HepG2 (cell line): Measurements from ENCODE around the gene CACHD1. TPM values are rescaled to one million over a fixed set of nuclear protein-coding genes. Genes with fewer than 3 reads are reported as not detected.

Experiments used
- CENPX ChIP-seq: sonication (generic); formaldehyde crosslinking; IDR thresholded peaks from 2 replicates; pipeline ENCODE4 v1.9.0; 2021; ENCODE audit warnings: mild to moderate bottlenecking, missing genetic modification reagents, moderate library complexity
- FOSL1 ChIP-seq: sonication (generic); formaldehyde crosslinking; IDR thresholded peaks from 2 replicates; pipeline ENCODE4 v1.9.0; 2021; ENCODE audit warnings: missing genetic modification reagents, borderline replicate concordance
- MAFG ChIP-seq: sonication (generic); formaldehyde crosslinking; IDR thresholded peaks from 2 replicates; pipeline ENCODE4 v1.5.1; 2020; ENCODE audit warnings: mild to moderate bottlenecking, missing genetic modification reagents
- MXD4 ChIP-seq: IDR thresholded peaks from 2 replicates; pipeline ENCODE4 v1.6.1; 2016; ENCODE audit warnings: mild to moderate bottlenecking, missing biosample characterization, missing genetic modification reagents
- MXI1 ChIP-seq: IDR thresholded peaks from 3 replicates; pipeline ENCODE4 v1.6.1; 2012; ENCODE audit warnings: low read depth, low read length, inconsistent platforms, borderline replicate concordance
- RBM22 ChIP-seq: fragments of 200-400 bp; formaldehyde crosslinking; optimal IDR thresholded peaks from 2 replicates; pipeline ENCODE3; 2017; ENCODE audit warnings: mild to moderate bottlenecking, low read length, moderate library complexity
- REPIN1 ChIP-seq: sonication (generic); formaldehyde crosslinking; IDR thresholded peaks from 2 replicates; pipeline ENCODE4 v1.8.0; 2022; ENCODE audit warnings: missing genetic modification reagents, low read depth, mild to moderate bottlenecking, borderline replicate concordance
- SRSF1 ChIP-seq: fragments of 200-400 bp; formaldehyde crosslinking; optimal IDR thresholded peaks from 2 replicates; pipeline ENCODE3; 2017; ENCODE audit warnings: mild to moderate bottlenecking, low read depth, low read length, moderate library complexity
- THAP11 ChIP-seq: IDR thresholded peaks from 2 replicates; pipeline ENCODE4 v1.6.1; 2016; ENCODE audit warnings: missing biosample characterization, missing genetic modification reagents
- TSC22D2 ChIP-seq: sonication (generic); formaldehyde crosslinking; IDR thresholded peaks from 2 replicates; pipeline ENCODE4 v1.5.1; 2020; ENCODE audit warnings: missing genetic modification reagents, mild to moderate bottlenecking, borderline replicate concordance
- polyA plus RNA-seq, 8 experiments: library from polyadenylated mRNA; depleted of rRNA in 3 of 8; stranded (reverse) in 7 of 8; unstranded in 1 of 8; fragments of >200 nt; fragmentation: Illumina TruSeq in 4 of 8; extraction: Trizol in 4 of 8; gene quantifications; 2 replicates each; pipeline versions ENCODE4 v1.2.1 to v1.2.3, GENCODE V29; 2011 to 2016; ENCODE audit warnings: low read depth in 4 of 8, missing spikeins in 1 of 8, mixed read lengths in 1 of 8; ENCODE audit not compliant: insufficient read depth in 1 of 8
- total RNA-seq, 5 experiments: library from RNA; depleted of rRNA; stranded (reverse); fragments of >200 nt; fragmentation: Illumina TruSeq; extraction: Trizol; gene quantifications; 2 replicates each; pipeline ENCODE4 v1.2.3, GENCODE V29; 2016; ENCODE audit warnings: low read depth in 1 of 5
- TF ChIP-seq, protein P1 (sequence below): fragments of 450-650 bp; IDR thresholded peaks from 2 replicates; pipeline ENCODE4 v1.6.1; 2017
- TF ChIP-seq, protein P2 (sequence below): sonication (generic); formaldehyde crosslinking; IDR thresholded peaks from 2 replicates; pipeline ENCODE4 v1.4.0; 2020; ENCODE audit warnings: missing genetic modification reagents

Gene CACHD1
- total and polyA plus RNA-seq, 2 of the 13 experiments (the other 11 are each of a cell fraction or from before 2014, with no cell fraction given): 0.11 TPM; not detected in 1

DNA sequence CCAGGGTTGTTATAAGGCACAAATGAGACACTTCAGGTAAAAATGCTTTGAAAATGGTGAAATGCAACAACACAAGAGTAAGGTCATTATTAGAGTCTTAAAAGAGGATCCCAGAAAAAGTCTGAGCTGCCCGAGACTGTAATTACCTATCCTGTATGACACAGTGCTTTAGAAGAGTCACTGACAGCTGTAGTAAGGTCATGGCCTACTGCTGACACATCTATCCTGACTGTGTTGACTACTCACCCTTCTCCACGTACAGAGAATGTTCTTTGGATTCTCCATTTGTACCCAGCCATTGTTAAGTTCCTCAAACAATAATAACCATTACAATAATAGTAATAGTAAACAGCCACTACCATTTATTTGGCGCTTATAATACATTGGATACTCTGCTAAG, 104.4 kb downstream of the CACHD1 start (continued):
- TF ChIP-seq, protein P1, sequence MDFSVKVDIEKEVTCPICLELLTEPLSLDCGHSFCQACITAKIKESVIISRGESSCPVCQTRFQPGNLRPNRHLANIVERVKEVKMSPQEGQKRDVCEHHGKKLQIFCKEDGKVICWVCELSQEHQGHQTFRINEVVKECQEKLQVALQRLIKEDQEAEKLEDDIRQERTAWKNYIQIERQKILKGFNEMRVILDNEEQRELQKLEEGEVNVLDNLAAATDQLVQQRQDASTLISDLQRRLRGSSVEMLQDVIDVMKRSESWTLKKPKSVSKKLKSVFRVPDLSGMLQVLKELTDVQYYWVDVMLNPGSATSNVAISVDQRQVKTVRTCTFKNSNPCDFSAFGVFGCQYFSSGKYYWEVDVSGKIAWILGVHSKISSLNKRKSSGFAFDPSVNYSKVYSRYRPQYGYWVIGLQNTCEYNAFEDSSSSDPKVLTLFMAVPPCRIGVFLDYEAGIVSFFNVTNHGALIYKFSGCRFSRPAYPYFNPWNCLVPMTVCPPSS: no peak
- TF ChIP-seq RBM22: no peak
- no peak for TF ChIP-seq SRSF1
- no peak for TF ChIP-seq MXI1
- no peak for TF ChIP-seq CENPX
- TF ChIP-seq FOSL1: no peak
- TF ChIP-seq THAP11 (CRISPR knock-in tag): no peak
- no peak for TF ChIP-seq TSC22D2 (CRISPR knock-in tag)
- TF ChIP-seq MAFG (CRISPR knock-in tag): no peak
- TF ChIP-seq, protein P2, sequence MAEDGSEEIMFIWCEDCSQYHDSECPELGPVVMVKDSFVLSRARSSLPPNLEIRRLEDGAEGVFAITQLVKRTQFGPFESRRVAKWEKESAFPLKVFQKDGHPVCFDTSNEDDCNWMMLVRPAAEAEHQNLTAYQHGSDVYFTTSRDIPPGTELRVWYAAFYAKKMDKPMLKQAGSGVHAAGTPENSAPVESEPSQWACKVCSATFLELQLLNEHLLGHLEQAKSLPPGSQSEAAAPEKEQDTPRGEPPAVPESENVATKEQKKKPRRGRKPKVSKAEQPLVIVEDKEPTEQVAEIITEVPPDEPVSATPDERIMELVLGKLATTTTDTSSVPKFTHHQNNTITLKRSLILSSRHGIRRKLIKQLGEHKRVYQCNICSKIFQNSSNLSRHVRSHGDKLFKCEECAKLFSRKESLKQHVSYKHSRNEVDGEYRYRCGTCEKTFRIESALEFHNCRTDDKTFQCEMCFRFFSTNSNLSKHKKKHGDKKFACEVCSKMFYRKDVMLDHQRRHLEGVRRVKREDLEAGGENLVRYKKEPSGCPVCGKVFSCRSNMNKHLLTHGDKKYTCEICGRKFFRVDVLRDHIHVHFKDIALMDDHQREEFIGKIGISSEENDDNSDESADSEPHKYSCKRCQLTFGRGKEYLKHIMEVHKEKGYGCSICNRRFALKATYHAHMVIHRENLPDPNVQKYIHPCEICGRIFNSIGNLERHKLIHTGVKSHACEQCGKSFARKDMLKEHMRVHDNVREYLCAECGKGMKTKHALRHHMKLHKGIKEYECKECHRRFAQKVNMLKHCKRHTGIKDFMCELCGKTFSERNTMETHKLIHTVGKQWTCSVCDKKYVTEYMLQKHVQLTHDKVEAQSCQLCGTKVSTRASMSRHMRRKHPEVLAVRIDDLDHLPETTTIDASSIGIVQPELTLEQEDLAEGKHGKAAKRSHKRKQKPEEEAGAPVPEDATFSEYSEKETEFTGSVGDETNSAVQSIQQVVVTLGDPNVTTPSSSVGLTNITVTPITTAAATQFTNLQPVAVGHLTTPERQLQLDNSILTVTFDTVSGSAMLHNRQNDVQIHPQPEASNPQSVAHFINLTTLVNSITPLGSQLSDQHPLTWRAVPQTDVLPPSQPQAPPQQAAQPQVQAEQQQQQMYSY (CRISPR knock-in tag): no peak
- no peak for TF ChIP-seq MXD4
- no peak for TF ChIP-seq REPIN1 (CRISPR knock-in tag)
